AG09319 (cell line): ENCODE data around the gene CSNK2B.

Source experiments
- DNase-seq: peaks from one replicate; pipeline ENCODE4 v3.0.0-alpha.2; 2010; ENCODE audit warnings: low read depth; ENCODE audit errors: extremely low read depth
- CTCF ChIP-seq: IDR thresholded peaks from 2 replicates; pipeline ENCODE4 v1.5.1; 2011; ENCODE audit warnings: low read depth, mild to moderate bottlenecking, inconsistent platforms, low read length, moderate library complexity

CSNK2B gene

GRCh38 chr6:31687860-31688693 lies 22.2 kb downstream of the CSNK2B start:
- no peak for DNase-seq
- TF ChIP-seq CTCF: no peak

- TF ChIP-seq CTCF: peak; percentile 31
- DNase-seq: no peak
Measured at GRCh38 chr6:31689249-31690110, 23.6 kb downstream of the CSNK2B start.

GRCh38 chr6:31690231-31691077 lies 24.6 kb downstream of the CSNK2B start:
- no peak for TF ChIP-seq CTCF

GRCh38 chr6:31691078-31691463 lies 25.2 kb downstream of the CSNK2B start:
- no peak for DNase-seq
- TF ChIP-seq CTCF: no peak

More at GRCh38 chr6:31690231-31691077, 24.6 kb downstream of the CSNK2B start:
- no peak for DNase-seq

GRCh38 chr6:31691564-31692108 lies 25.8 kb downstream of the CSNK2B start:
- no peak for TF ChIP-seq CTCF
- no peak for DNase-seq

GRCh38 chr6:31692353-31692752 lies 26.5 kb downstream of the CSNK2B start:
- no peak for DNase-seq

More at GRCh38 chr6:31692353-31692752, 26.5 kb downstream of the CSNK2B start:
- TF ChIP-seq CTCF: no peak
